LNCaP clone FGC (cell line): Measurements from ENCODE around the gene CALHM5.

ENCODE experiments used
- DNase-seq: peaks from one replicate; pipeline ENCODE4 v3.0.0-alpha.2; 2011; ENCODE audit warnings: low read depth
- H3K4me3 ChIP-seq: 2 replicates; pipeline ENCODE4 v1.5.1; 2011; ENCODE audit warnings: mild to moderate bottlenecking, low read depth, low read length, control low read depth
- CTCF ChIP-seq: IDR thresholded peaks from 2 replicates; pipeline ENCODE4 v1.5.1; 2012; ENCODE audit warnings: mild to moderate bottlenecking; ENCODE audit not compliant: control insufficient read depth, insufficient read depth; ENCODE audit errors: extremely low read depth

The CALHM5 gene

DNA sequence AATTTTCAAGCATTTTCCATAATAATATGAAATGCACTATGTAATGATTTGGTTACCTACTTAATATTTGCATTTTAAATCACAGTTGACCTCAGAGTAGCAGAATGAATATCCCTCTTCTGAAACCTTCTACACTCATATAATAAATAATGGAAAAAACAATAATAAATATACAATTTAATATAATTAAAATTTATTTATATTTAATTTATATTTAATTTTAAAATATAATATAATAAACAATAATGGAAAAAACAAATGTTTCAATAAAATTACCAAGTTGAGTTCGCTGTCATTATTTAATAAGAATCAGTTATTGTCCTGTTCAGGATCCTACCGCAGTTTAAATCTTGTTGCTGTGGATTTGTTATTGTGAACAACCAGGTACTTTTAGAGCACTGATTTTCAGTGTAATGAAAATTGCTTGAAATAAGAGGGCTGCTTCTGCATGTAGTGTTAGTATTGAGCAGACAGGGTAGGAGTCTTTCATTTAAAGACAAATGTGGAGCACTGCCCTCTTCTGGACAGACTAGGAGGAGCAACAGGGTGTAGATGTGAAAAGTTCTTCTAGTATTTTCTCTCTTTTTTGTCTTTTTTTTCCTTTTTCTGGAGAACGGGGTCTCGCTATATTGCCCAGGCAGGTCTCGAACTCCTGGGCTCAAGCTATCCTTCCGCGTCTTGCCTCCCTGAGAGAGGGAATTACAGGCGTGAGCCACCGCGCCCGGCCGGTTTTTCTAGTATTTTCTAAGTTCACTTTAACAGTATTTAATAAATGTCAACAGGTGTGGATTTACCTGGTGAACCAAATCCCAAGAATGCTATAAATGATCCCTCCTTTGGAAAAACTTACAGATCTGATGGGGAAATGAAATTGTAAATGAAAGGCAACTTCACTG lies 20.5 kb downstream of the CALHM5 start:
- no peak for DNase-seq
- no peak overlapping the region for H3K4me3 ChIP-seq
- peak; percentile 54 for TF ChIP-seq CTCF

GRCh38 chr6:116533233-116533957 lies 22.0 kb downstream of the CALHM5 start:
- no peak for DNase-seq
- H3K4me3 ChIP-seq: no peak overlapping the region
- TF ChIP-seq CTCF: no peak

DNA sequence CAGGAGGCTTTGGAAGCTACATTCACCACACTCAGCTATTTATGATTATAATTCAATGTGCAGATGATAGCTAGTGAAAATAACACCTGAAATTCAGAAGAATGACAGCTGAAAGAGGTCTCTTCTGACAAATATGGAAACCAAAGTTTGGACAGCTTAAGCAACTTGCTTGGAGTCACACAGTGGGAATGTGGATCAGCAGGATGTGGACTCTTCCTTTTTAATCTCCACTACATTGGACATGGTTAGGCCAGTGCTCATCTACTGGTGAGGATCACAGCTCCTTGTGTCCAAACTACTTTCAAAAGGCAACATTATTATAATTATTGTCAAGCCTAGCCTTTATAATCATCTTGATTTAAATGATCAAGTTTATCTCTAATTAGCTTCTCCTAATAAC lies 23.7 kb downstream of the CALHM5 start:
- DNase-seq: no peak
- no peak overlapping the region for H3K4me3 ChIP-seq
- TF ChIP-seq CTCF: no peak

DNA sequence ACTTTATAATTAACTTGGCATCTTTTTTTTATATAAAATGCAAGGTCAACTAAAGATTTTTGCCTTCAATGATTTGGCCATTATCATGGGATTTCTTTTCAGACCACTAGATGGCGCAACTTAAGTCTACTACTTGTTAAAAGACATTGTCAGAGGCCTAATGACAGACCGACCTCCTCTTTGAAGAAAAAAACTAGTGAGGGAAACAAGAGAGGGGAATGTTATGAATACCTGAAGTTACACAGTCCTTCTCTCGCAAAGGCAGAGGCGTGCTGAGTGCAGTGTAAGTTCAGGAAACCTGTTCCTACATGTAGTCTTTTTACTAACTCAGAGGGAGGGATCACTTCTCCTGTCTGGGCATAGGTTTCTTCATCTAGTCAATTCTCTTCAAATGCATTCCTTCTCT lies 24.8 kb downstream of the CALHM5 start:
- TF ChIP-seq CTCF: peak; percentile 64
- DNase-seq: no peak
- H3K4me3 ChIP-seq: no peak overlapping the region

- no peak overlapping the region for H3K4me3 ChIP-seq
- no peak for TF ChIP-seq CTCF
- DNase-seq: no peak
Measured at GRCh38 chr6:116542426-116542825, 31.0 kb downstream of the CALHM5 start.

DNA sequence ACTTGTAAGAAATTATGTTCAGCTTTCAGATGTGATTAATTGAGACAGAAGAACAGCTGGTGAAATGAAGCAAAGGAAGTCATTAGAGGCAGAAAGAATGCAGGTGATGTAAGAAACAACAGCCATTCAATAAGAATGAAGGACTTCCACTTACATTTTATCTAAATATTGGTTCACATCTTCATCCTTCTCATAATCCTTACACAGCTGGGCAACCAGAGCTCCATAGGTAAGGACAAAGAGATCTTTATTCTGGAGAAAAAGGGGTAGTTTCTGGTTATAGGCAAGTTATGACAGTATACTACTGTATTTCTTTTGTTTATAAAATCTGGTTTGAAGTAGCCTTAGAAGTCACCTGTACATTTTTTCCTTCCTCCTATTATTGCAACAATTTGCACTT lies 31.7 kb downstream of the CALHM5 start:
- DNase-seq: no peak
- no peak overlapping the region for H3K4me3 ChIP-seq
- no peak for TF ChIP-seq CTCF
